Glutamatergic neuron (in vitro differentiated cells): ENCODE measurements around the gene ABCA3. TPM values are rescaled to one million over a fixed set of nuclear protein-coding genes. Genes with fewer than 3 reads are reported as not detected.

ENCODE experiments used
- DNase-seq: peaks from one replicate; pipeline ENCODE4 v3.0.0; 2022
- H3K27ac Mint-ChIP-seq: one replicate; pipeline ENCODE4 v1.8.0; 2020; ENCODE audit warnings: mild to moderate bottlenecking, mixed read lengths, inconsistent platforms; ENCODE audit not compliant: unreplicated experiment
- H3K27me3 Mint-ChIP-seq: one replicate; pipeline ENCODE4 v1.8.0; 2020; ENCODE audit warnings: mild to moderate bottlenecking, moderate library complexity, mixed read lengths, inconsistent platforms; ENCODE audit not compliant: unreplicated experiment
- H3K36me3 Mint-ChIP-seq: one replicate; pipeline ENCODE4 v1.8.0; 2020; ENCODE audit warnings: mild to moderate bottlenecking, mixed read lengths, inconsistent platforms; ENCODE audit not compliant: unreplicated experiment
- H3K4me1 Mint-ChIP-seq: one replicate; pipeline ENCODE4 v1.8.0; 2020; ENCODE audit warnings: mild to moderate bottlenecking, low read depth, mixed read lengths, inconsistent platforms; ENCODE audit not compliant: unreplicated experiment
- H3K4me3 Mint-ChIP-seq: one replicate; pipeline ENCODE4 v1.8.0; 2020; ENCODE audit warnings: mild to moderate bottlenecking, mixed read lengths, inconsistent platforms; ENCODE audit not compliant: unreplicated experiment
- H3K9me3 Mint-ChIP-seq: one replicate; pipeline ENCODE4 v1.8.0; 2020; ENCODE audit warnings: mild to moderate bottlenecking, moderate library complexity, mixed read lengths, inconsistent platforms; ENCODE audit not compliant: unreplicated experiment
- CTCF ChIP-seq: fragments of 200-600 bp; sonication (generic); IDR thresholded peaks from one replicate; pipeline ENCODE4 v1.5.0; 2021; ENCODE audit not compliant: partially characterized antibody, unreplicated experiment
- total RNA-seq: library from RNA; stranded (reverse); fragmentation: NEBNext Ultra II Directional; extraction: Animal tissue kit (Norgen Biotek cat#: 25700); gene quantifications from one replicate; pipeline ENCODE4 v1.2.1, GENCODE V29; 2021; ENCODE audit not compliant: unreplicated experiment

ABCA3 gene
- total RNA-seq, 1 donor from 2014 or later, result 110 TPM

GRCh38 chr16:2233872-2234812 lies 106.4 kb downstream of the ABCA3 start:
- H3K27ac Mint-ChIP-seq, result no peak overlapping the region
- DNase-seq, result no peak
- TF ChIP-seq CTCF, result no peak
- H3K4me1 Mint-ChIP-seq, result no peaks in the 10 kb centered on the region
- peaks cover 5% of the 10 kb centered on the region for H3K9me3 Mint-ChIP-seq
- H3K27me3 Mint-ChIP-seq, result peaks cover 7% of the 10 kb centered on the region
- H3K4me3 Mint-ChIP-seq, result no peak overlapping the region
- no peaks in the 10 kb centered on the region for H3K36me3 Mint-ChIP-seq

- no peak for TF ChIP-seq CTCF
- Mint-ChIP-seq H3K36me3 (no peaks in the 10 kb centered on the region), H3K27me3 (peaks cover 7% of the 10 kb centered on the region), H3K27ac (no peak overlapping the region), H3K9me3 (peaks cover 6% of the 10 kb centered on the region), H3K4me1 (no peaks in the 10 kb centered on the region), H3K4me3 (no peak overlapping the region)
- no peak for DNase-seq
These were observed 107.3 kb downstream of the ABCA3 start for GRCh38 chr16:2233046-2233775.

- peaks cover 6% of the 10 kb centered on the region for H3K9me3 Mint-ChIP-seq
- H3K4me1 Mint-ChIP-seq, result peaks cover 3% of the 10 kb centered on the region
- no peak overlapping the region for H3K4me3 Mint-ChIP-seq
- no peak for TF ChIP-seq CTCF
- peaks cover 7% of the 10 kb centered on the region for H3K27me3 Mint-ChIP-seq
- no peak overlapping the region for H3K27ac Mint-ChIP-seq
- H3K36me3 Mint-ChIP-seq, result no peaks in the 10 kb centered on the region
- DNase-seq, result no peak
These were observed 108.2 kb downstream of the ABCA3 start for GRCh38 chr16:2232094-2232990.

- H3K27ac Mint-ChIP-seq, result no peak overlapping the region
- DNase-seq, result no peak
- H3K9me3 Mint-ChIP-seq, result peaks cover 6% of the 10 kb centered on the region
- no peaks in the 10 kb centered on the region for H3K36me3 Mint-ChIP-seq
- H3K27me3 Mint-ChIP-seq, result peaks cover 7% of the 10 kb centered on the region
- peaks cover 3% of the 10 kb centered on the region for H3K4me1 Mint-ChIP-seq
- no peak for TF ChIP-seq CTCF
- H3K4me3 Mint-ChIP-seq, result no peak overlapping the region
These were observed 109.3 kb downstream of the ABCA3 start for GRCh38 chr16:2231016-2231931.
